ENCODE measurements around the gene CCSER1.

GRCh38 chr4:91567594-91567993 is 1440.4 kb downstream of the CCSER1 start:
- TF ChIP-seq CTCF (IDR thresholded peaks at IDR 0.05 in 8 of 11, conservative IDR thresholded peaks at IDR 0.05 in 3 of 11) (no peak), POLR2A (IDR thresholded peaks at IDR 0.05) (no peak)
